Peyer's patch (tissue), 4 donors: Measurements from ENCODE around the gene PLA2G6.

Experiments
- CTCF ChIP-seq, 6 experiments: fragments of 450-650 bp in 4 of 6; fragments of 200-600 bp in 2 of 6; sonication (generic) in 1 of 6; IDR thresholded peaks; one replicate each; pipeline ENCODE4 v1.5.1; 2017 to 2019; ENCODE audit warnings: antibody characterized with exemption in 6 of 6, mild to moderate bottlenecking in 3 of 6, moderate library complexity in 1 of 6
- POLR2A ChIP-seq, 2 donors: fragments of 450-650 bp; IDR thresholded peaks; one replicate each; pipeline ENCODE4 v1.5.1; 2017; ENCODE audit warnings: antibody characterized with exemption in 2 of 2, mild to moderate bottlenecking in 2 of 2, moderate library complexity in 2 of 2

GRCh38 chr22:38220163-38220562, 38.5 kb upstream of the PLA2G6 start:
- TF ChIP-seq CTCF (IDR thresholded peaks at IDR 0.05) (no peak), POLR2A (IDR thresholded peaks at IDR 0.05) (no peak)
